Stimulated activated CD8-positive, alpha-beta memory T cell treated with anti-CD3 and anti-CD28 coated beads, Interleukin-7, amount 100 ng/mL, for 48 hours (primary cell): ENCODE measurements around the gene CNOT6.

Source experiments
- DNase-seq, 2 donors: peaks; one replicate each; pipeline ENCODE4 v3.0.0-alpha.2; 2020; ENCODE audit warnings: low read depth in 1 of 2; ENCODE audit errors: extremely low read depth in 1 of 2

CNOT6 gene

DNA sequence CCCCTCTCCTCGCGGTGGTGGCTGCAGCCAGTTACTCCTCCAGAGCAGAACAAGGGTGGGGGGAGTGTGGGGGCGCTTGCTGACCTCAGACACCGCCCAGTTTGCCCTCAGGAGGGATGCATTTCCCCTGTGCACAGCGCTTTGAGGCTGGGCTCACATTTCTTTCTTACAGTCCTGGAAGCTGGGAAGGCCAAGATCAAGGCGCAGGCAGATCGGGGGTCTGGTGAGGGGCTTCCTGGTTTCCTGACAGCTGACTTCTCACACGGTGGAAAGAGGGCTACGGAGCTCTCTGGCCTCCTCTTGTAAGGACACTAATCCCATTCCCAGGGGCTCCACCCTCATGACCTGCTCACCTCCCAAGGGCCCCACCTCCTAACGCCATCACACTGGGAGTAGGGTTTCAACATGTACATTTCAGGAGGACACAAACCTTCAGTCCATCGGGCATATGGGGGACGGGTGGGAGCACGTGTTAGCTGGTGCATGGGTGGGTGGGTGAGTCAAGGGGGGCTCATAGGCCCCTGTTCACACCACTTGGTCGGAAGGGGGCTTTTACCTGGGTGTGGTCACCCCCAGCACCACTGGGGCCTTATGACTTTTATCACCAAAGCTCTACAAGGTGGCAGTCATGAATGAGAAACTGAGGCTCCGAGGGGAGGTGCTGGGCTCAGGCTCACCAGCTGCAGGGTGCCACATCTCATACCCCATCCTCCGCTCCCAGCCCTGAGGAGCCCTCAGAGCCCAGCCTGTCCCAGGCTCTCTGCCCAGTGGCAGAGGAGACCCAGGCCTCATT is 104.8 kb downstream of the CNOT6 start:
- no peak for DNase-seq

DNA sequence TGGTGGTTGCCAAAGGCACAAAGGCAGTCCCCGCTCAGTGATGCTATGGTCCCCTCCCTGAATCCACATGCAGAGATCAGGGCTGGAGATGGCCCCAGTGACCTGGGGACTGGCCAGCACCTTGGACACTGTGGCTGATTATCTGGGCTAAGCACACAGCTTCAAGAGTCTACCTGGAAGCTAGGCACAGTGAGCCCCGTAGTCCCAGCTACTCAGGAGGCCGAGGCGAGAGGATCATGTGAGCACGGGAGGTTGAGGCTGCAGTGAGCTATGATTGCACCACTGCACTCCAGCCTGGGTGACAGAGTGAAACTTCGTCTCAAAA is 105.4 kb downstream of the CNOT6 start:
- no peak for DNase-seq

DNA sequence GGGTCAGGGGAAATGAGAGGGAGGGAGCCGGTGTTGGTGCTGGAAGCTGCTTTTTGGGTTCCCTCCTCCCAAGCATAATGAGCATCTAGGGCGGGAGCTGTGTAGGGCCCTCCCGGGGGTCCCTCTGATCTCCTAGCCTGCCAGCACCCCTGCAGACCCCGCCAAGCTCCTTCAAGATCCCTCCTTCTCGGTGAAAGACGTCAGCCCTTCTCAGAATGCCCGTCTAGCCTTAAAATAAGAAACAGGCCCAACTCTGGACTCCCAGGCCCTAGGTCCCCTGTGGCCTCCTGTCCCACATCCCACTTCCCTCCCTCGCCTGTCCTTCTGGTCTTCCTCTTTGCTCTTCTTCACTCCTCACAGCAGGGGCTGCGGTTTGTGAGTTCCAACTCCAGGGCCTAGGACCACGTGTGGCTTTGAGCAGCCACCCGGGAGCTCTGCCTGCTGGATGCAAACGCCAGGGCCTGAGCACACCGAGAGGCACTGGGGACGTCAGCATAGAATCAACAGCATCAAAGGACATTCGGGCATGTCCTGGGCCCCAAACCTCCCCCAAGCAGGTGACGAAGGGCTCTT is 105.9 kb downstream of the CNOT6 start:
- DNase-seq: no peak

DNA sequence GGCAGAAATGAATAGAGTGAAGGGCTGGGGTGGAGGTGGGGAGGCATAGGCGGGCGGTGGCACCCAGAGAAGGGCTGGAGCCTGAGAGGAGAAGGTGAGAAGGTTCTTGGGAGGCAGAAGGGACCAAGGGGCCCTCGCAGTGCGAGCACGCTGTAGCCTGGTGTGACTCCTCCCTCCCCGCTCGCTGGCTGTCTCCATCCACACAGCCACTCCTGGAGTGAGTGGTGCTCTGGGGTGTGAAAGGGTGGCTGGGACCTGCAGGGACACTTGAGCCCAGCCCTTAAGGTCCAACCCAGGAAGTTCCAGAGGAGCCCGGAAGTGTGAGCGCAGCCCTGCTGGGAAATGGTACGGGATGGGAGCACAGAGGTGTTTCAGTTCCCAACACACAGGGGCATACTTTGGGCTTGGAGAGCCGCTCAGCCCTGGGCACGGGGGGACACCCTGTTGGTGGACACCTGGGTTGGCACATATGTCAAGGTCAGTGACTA is 106.4 kb downstream of the CNOT6 start:
- DNase-seq: no peak

DNA sequence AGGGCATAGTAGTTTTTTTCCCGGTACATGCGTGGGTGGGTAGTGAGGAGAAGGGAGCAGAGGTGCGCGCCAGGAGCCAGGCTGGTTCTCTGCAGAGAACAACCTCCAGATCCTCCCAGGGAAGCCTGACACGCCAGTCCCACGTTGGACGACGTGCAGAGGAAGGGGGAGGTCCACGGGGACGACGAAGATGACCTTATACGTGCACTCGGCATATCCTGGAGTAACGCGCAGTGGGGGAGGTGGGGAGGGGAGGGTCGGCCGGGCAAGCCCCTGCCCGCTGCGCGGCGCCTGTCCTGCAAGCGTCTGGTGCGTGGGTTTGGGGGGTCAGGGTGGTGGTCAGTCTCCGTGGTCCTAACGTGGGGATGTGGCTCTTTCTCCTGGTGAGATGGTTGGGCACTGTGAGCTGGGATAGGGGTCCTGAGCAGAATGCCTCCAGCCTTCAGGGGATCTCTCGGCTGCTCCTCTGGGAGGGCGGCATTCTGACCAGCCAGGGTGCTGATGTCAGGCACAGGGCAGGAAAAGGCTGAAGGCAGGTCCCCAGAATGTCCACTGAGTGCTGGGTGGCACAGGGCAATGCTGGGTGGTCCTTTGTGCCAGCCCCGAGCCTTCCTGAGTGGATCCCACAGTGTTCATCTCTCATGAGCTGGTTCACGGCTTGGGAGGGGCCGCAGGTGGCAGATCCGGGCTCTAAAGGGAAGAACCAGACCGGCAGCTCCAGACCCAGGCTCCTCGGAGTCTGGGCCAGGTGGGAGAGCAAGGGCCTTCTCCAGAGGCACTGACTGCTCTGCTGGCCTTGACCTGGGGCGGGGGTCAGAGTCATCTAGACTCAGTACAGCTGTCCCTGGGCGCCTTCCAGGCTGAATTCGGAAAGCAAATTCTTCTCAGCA is 107.7 kb downstream of the CNOT6 start:
- DNase-seq: no peak

DNA sequence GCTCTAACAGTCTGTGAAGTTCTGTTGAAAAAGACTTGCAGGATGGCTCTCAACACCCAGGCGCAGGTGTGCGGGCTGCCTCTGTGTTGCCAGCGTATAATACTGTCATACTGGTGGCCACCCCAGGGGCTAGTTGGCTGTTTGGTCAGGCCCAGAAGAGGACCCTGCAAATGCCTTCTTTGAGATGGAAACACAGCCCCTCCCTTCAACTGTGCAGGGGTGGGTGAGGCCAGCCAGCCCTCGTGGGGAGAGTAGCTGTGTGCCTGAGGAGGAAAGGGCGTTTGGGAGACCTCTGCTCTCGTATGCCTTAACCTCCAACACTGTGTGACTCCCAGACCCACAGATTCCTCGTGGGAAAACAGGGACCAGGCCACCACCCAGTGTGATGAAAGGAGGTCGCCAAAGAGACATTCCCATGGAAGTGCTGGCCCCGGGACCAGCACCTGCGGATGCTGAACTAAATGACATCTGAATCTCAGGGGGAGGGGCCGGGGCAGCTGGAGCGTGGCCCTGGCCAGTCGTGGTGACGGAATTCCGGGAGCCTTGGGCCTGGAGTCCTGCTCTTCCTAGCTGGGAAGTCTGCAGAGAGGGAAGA is 108.4 kb downstream of the CNOT6 start:
- no peak for DNase-seq

DNA sequence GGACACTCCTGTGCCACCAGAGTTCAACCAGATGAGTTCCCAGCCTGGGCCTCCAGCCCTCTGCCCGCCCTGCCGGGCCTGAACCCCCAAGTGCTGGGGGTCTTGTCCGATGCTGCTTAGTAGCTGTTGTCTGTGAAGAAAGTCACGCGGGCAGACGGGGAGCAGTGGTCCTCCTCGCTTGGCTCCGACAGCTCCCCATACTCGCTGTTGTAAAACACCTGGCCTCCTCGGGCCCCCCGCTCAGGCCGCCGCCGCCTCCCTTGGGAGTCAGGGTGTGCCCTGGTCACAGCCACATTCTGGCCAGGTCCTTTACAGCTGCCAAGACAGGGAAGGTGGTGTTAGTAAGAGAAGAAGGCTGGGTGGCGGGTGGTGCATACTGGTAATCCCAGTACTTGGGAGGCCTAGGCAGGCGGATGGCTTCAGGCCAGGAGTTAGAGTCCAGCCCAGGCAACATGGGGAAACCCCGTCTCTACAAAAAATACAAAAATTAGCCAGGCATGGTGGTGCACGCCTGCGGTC is 109.0 kb downstream of the CNOT6 start:
- DNase-seq: no peak

DNA sequence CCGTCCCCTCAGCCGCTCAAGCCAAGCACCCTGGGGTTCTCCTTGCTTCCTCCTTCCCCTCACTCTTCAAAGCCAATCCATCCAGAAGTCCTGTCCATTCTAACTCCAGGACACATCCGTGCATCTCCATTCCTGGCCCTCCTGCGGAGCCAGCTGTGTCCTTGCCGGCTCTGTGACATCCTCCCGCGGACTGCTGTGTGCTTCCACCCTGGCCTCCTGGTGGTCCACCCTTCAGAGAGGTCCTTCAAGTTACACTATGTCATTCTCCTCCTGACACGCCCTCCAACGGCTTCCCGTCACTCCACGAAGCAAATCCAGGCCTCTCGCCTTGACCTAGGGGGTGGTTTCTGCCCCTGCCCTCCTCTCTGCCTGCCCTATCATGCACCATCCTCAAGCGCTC is 110.1 kb downstream of the CNOT6 start:
- no peak for DNase-seq

DNA sequence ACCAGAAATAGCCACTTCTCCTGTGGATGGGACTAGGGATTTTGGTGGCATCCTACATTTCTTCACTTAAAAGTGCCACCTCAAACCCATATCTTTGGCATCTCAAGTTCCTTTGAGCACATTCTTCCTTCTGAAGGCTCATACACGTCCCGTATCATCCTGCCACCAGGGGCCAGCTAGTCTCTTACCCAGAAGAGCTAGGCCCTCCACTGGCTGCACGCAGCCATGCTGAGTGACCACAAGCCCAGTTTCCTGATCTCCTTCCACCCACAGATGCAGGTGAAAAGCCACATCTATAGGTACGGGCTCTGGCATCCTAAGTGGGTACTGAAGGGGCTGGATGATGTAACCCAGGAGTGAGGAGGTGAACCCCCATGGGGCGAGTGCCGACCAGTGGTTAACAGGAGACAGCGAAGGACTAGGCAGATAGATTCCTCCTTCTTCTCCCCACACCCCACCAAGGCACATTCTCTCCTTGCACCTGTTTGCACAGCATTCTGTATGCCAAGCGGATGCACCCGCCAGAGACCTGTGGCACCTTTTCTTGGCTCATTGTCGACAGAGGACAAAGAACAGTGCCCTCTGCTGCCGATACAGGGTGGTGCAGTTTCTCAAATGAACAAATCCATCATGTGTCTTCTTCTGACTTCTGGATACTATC is 111.5 kb downstream of the CNOT6 start:
- peak; percentile 17 to 40 for DNase-seq

DNA sequence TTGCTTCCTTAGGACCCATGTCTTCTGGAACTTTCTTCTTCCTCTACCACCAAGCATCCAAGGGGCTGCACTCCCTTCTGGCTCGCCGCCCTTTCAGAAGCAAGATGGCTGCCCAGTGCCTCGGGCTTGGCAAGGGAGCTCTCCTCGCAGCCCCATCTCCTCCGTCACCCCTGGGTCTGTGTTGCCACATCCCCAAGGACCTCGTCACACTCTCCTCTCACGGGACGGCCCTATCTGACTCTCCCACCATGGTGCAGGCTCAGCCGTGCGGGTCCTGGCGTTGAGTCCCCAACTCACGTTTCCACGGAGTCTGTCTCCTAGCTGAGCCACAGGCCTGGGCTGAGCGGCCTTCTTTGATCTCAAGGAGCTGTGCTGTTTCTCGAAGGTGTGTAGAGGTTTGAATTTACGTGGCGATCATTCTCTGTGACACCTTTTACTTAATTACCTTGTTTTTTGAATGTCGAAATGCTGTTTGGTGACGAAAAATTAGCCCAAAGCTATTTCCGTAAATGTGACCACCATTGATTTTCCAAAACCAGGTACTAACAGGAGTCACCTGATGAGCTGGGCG is 112.1 kb downstream of the CNOT6 start:
- no peak for DNase-seq

DNA sequence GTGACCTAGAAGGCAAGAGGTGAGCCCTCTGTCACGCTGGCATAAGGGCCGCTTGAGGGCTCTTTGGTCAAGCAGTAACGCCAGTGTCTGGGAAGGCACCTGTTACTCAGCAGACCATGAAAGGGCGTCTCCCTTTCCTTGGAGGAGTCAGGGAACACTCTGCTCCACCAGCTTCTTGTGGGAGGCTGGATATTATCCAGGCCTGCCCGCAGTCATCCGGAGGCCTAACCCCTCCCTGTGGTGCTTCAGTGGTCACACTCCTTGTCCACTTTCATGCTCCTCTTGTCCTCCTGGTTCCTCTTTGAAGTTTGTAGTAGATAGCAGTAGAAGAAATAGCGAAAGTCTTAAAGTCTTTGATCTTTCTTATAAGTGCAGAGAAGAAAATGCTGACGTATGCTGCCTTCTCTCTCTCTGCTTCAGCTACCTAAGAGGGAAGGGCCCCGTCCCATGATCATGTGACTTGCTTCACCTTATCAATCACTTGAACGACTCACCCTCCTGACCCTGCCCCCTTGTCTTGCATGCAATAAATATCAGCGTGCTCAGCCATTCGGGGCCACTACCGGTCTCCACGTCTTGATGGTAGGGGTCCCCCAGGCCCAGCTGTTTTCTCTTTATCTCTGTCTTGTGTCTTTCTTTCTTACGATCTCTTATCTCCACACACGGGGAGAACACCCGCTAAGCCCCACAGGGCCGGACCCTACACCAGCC is 113.8 kb downstream of the CNOT6 start:
- no peak for DNase-seq

DNA sequence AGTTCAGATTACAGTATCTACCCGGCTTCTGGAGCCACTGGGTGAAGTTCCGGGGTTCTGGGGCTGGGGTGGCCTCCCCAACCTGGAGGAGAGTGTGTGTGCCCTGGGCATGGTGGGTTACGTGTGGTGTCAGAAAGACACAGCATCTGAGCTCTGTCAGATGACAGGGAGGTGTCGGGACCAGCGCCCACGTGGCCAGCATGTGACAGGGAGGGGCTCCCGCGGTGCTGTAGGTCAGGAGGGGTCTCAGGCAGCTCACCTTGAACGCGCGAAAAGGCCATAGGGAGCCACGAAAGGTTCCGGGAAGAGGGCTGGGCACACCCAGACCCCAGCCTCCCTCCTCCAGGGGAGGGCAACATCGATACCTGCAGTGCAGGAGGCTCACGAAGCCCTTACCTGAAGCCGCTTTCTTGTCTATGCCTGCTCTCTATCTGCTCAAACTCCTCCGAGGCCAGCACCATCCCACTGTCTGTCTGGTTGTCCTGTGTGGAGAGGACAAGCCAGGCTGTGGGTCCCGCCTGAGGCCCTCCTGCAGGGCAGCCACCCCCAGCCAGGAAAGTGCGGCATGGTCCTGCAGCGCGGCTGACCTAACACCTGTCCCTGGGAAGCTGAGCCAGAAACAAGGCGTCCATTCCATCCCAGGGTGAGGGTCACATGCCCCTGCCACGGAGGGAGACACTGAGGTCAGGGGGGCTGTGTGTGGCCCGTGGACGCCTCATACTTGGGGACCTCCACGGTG is 114.6 kb downstream of the CNOT6 start:
- no peak for DNase-seq

DNA sequence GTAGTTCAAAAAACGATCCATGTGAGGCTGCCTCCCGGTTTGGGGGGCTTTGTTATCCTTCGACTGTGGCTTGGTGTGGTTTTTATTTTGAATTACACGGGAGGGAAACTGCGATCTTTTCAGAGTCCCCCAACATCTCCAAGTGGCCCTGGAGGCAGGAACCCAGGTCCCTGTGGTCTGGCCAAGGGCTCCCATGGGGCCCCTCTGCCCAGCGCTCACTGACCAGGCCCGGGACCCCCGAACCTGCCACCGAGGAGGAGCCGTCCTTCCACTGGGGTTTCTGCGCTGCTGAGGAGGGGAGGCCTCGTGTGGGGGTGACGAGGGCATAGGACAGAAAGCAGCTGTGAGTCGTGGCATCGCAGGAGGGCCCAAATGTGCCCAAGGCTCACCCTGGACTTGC is 115.2 kb downstream of the CNOT6 start:
- no peak for DNase-seq

DNA sequence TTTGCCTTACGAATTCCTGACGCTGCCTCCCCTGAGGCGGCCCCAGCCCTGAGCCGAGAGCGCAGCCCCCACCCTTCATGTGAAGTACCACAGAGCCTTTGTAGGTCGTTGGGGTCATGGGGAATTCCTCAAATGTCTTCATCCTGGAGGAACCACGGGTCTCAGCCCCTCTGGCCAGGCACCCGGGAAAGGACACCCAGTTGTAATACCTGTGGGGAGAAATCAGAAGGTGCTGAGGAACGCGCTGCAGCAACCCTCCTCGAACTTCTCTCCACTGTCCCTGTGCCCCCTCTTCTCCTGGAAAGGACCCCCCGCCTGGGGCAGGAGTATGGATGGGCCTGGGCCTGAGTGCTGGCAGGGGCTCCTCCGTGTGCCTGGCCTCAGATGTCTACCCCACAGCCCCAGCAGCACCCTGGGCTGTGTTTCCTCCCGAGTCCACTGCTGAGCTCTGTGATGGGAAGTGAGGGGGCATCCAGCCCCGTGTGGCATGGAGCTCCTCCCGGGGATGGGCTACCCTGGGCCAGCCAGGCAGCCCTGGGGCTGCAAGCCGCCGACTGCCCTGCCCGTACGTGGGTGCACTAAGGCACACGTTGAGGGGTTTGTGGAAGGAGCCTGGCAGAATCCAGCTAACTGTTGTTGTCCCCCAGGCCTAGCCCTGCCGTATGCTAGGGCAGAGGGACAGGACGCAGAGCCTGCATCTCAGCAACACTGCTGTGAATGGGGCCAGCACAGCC is 115.8 kb downstream of the CNOT6 start:
- DNase-seq: no peak

DNA sequence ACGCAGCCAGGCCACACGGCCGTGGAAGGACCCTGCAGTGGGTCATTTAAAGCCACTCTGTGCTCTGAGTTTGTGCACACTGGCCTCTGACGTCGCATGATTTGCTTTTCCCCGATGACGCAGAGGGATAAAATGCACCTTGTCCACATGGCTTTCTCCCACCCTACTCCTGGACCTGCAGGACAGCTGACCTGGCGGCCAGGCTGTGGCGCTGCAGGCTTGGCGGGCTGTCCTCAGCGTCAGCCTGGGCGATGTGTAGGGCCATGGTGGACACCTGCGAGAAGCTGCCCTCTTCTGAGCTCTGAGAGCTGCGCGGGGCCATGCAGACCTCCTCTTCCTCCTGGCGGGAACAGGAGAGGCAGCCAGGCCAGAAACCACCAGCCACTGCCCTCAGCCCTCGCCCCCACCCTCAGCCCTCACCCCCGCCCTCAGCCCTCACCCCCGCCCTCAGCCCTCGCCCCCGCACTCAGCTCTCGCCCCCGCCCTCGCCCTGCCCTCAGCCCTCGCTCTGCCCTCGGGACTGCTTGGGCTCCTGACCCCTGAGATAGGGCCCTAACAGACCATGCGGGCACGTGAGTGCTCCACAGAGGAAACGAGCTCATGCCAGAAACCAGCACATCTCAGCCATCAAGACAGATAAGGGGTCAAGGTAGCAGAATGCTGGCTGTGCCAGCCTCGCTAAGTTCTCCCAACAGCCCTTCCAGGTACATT is 117.1 kb downstream of the CNOT6 start:
- no peak for DNase-seq

DNA sequence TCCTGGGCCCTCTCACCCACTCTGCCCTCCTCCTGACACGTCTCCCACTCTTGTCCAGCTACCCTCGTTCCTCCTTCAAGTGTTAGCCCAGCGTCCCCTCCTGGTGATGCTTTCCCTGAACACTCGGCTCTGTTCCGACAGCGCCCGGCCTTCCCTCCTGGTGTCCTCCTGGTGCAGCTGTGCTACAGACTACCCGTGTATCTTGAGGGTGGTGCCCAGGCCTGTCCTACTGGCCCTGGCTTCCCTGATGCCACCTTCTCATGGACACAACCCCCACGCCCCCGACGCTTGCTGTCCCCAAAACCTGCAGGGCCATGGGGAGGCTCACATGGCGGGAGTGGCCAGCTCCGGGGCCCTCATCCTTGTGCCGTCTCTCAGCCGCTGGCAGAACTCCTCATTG is 118.5 kb downstream of the CNOT6 start:
- DNase-seq: no peak

DNA sequence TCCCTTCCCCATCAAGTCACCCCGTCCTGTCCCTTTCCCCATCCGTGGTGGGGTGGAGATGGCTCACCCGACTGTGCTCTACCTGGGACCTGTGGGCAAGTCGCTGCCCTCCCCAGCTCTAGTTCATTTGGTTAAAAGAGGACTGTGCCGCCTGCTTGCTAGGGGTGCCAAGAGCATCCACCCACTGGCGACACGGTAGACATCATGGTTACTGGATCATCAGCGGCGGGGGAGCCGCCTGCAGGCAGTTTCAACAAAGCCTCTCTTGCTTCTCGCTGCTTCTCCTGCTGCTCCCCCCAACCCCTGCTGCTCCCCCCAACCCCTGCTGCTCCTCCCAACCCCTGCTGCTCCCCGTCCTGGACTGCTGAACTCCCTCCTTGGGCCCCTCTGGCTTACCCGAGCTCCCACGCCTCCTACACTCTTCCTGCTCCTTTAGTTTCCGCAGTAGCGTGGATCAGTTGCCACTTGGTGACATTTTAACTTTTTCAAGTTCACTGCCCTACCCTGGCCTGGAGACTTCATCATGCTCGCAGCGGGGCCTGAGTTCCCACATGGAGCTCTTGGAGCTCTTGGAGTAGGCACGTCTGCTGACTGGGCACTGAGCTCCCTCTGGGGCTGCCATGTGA is 119.1 kb downstream of the CNOT6 start:
- no peak for DNase-seq
